Fibroblast of skin of abdomen (primary cell): ENCODE results near the gene TXNL4A.

ENCODE experiments used
- DNase-seq: peaks from one replicate; pipeline ENCODE4 v3.0.0-alpha.2; 2013

Gene TXNL4A

GRCh38 chr18:79947881-79948610 is 40.3 kb downstream of the TXNL4A start:
- no peak for DNase-seq

- DNase-seq: no peak
These were observed 41.2 kb downstream of the TXNL4A start for GRCh38 chr18:79947054-79947755.

GRCh38 chr18:79945118-79946042 is 43.0 kb downstream of the TXNL4A start:
- no peak for DNase-seq

GRCh38 chr18:79944746-79945117 is 43.6 kb downstream of the TXNL4A start:
- no peak for DNase-seq

GRCh38 chr18:79944126-79944731 is 44.1 kb downstream of the TXNL4A start:
- DNase-seq: no peak

GRCh38 chr18:79943608-79944125 is 44.7 kb downstream of the TXNL4A start:
- DNase-seq: no peak

- DNase-seq: no peak
These were observed 45.4 kb downstream of the TXNL4A start for GRCh38 chr18:79942786-79943607.

GRCh38 chr18:79942211-79942610 is 46.2 kb downstream of the TXNL4A start:
- DNase-seq: no peak

- DNase-seq: no peak
These were observed 46.8 kb downstream of the TXNL4A start for GRCh38 chr18:79941473-79942119.

GRCh38 chr18:79940814-79941472 is 47.4 kb downstream of the TXNL4A start:
- no peak for DNase-seq

- no peak for DNase-seq
These were observed 48.1 kb downstream of the TXNL4A start for GRCh38 chr18:79940126-79940813.

- no peak for DNase-seq
These were observed 49.3 kb downstream of the TXNL4A start for GRCh38 chr18:79939096-79939495.

- DNase-seq: no peak
These were observed 50.2 kb downstream of the TXNL4A start for GRCh38 chr18:79938196-79938595.

GRCh38 chr18:79937103-79937860 is 51.1 kb downstream of the TXNL4A start:
- no peak for DNase-seq

GRCh38 chr18:79936641-79937040 is 51.7 kb downstream of the TXNL4A start:
- DNase-seq: no peak

GRCh38 chr18:79935925-79936324 is 52.4 kb downstream of the TXNL4A start:
- no peak for DNase-seq

- no peak for DNase-seq
These were observed 52.9 kb downstream of the TXNL4A start for GRCh38 chr18:79935499-79935898.

- no peak for DNase-seq
These were observed 53.3 kb downstream of the TXNL4A start for GRCh38 chr18:79935098-79935480.
